ENCODE measurements around the gene NTMT2.

The NTMT2 gene

GRCh38 chr1:170210142-170210541, 64.4 kb downstream of the NTMT2 start:
- no peak for DNase-seq (ENCODE audit: low spot score)

- DNase-seq (ENCODE audit: low spot score): no peak
Observed at GRCh38 chr1:170213596-170213995, 67.8 kb downstream of the NTMT2 start.

- DNase-seq (ENCODE audit: low spot score): no peak
Observed at GRCh38 chr1:170214117-170215032, 68.6 kb downstream of the NTMT2 start.

GRCh38 chr1:170215072-170215885, 69.5 kb downstream of the NTMT2 start:
- no peak for DNase-seq (ENCODE audit: low spot score)

- DNase-seq (ENCODE audit: low spot score): no peak
Observed at GRCh38 chr1:170217517-170218256, 71.9 kb downstream of the NTMT2 start.

- no peak for DNase-seq (ENCODE audit: low spot score)
Observed at GRCh38 chr1:170218257-170218650, 72.5 kb downstream of the NTMT2 start.

Data from AG08396 (cell line).